Activated CD8-positive, alpha-beta memory T cell treated with anti-CD3 and anti-CD28 coated beads, Interleukin-2, amount 10 ng/mL, durations not matched to agents 7 days and 5 days (primary cell): ENCODE results near the gene EPDR1. TPM values are rescaled to one million over a fixed set of nuclear protein-coding genes. Genes with fewer than 3 reads are reported as not detected.
A peak's percentile ranks its signal among the peaks of the same experiment; 100 is the strongest.

Source experiments
- ATAC-seq: fragments of 150-1000 bp; cut with Tn5 transposase; one replicate; pipeline ENCODE4 v1.10.0; 2021; ENCODE audit warnings: moderate library complexity
- CTCF ChIA-PET: fragments of 350-600 bp; sonication (Branson Sonifier 250); formaldehyde crosslinking; loops from one replicate; lab custom pipeline; 2021; ENCODE audit warnings: antibody characterized with exemption; lab: Charles Lee
- DNase-seq: peaks from one replicate; pipeline ENCODE4 v3.0.0-alpha.2; 2020
- H3K27ac Mint-ChIP-seq: one replicate; pipeline ENCODE4 v1.8.0; 2021; ENCODE audit warnings: mild to moderate bottlenecking, mixed read lengths
- H3K27me3 Mint-ChIP-seq: one replicate; pipeline ENCODE4 v1.8.0; 2021; ENCODE audit warnings: mixed read lengths
- H3K36me3 Mint-ChIP-seq: one replicate; pipeline ENCODE4 v1.8.0; 2021; ENCODE audit warnings: mild to moderate bottlenecking, mixed read lengths
- H3K4me1 Mint-ChIP-seq: one replicate; pipeline ENCODE4 v1.8.0; 2021; ENCODE audit warnings: mixed read lengths
- H3K4me3 Mint-ChIP-seq: one replicate; pipeline ENCODE4 v1.8.0; 2021; ENCODE audit warnings: mild to moderate bottlenecking, moderate library complexity, mixed read lengths
- H3K9me3 Mint-ChIP-seq: one replicate; pipeline ENCODE4 v1.8.0; 2022; ENCODE audit warnings: low read depth, mixed read lengths
- total RNA-seq, 2 experiments: library from RNA; stranded (reverse); gene quantifications; one replicate each; pipeline ENCODE4 v1.2.3, GENCODE V29; 2021

The EPDR1 gene
- total RNA-seq, 2 experiments from 2014 or later = 0.93 to 1.1 TPM

DNA sequence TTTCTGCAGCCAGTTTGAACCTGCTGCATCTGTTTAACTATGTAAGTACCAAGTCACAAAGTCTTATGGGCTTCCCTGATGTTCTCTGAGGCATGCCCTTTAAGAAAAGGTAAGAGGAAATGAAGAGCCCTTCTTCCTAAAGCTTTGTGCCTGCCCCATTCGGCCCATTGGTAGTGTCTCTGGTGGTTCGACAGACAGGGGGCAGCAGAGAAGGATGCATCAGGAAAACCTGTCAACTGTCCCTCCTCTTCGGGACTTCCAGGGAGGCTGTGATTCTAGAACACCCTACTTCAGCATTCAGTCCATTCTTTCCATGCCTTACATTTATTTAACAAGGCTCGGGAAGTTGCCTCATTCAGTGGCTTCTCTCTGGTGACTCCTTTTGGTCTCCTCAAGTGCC lies 1.9 kb upstream of the EPDR1 start:
- CTCF ChIA-PET = interaction anchor here (1.0 to 1.9 kb wide), 5 partner anchors 11 to 450 kb away, joined by 3 to 6 read pairs (median 4); no protein-coding TSS in a partner anchor
- ATAC-seq = no peak

DNA sequence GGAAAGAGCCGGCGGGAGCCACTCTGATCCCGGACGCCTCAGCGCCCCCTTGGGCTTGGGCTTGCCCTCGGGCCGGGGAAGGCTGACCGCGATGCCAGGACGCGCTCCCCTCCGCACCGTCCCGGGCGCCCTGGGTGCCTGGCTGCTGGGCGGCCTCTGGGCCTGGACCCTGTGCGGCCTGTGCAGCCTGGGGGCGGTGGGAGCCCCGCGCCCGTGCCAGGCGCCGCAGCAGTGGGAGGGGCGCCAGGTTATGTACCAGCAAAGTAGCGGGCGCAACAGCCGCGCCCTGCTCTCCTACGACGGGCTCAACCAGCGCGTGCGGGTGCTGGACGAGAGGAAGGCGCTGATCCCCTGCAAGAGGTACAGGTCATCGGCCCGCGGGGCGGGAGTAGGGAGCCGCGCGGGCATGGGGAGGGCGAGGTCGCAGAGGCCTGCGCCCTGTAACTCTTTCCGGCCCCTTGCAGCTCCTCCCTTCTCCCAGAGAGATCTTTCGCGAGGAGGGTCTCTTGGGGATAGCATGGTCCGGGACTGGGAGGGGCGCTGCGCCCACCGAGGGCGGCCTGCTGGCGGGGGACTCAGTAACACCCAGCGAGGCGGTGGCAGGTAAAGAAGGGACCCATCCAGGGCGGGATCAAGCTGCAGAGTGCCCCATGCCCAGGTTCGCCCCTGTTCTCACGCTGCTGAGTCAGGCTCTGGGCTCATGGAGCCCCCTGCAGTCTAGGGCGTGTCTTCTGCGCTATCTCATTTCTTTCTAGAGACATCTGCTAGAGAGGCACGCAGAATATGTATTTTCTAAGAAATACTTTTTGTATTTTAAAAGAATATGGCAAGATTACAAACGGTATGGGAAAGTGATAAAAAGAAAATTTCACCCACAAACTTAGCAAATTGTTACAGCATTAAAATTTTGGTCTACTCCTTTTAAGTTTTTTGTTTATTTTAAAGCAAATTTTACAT lies 687 bp downstream of the EPDR1 start:
- Mint-ChIP-seq H3K4me1 (peaks cover 14% of the 10 kb centered on the region), H3K36me3 (no peaks in the 10 kb centered on the region), H3K4me3 (peak overlapping the region; percentile 62), H3K27me3 (peaks cover 63% of the 10 kb centered on the region), H3K27ac (no peak overlapping the region), H3K9me3 (no peaks in the 10 kb centered on the region)
- peak; percentile 68 for ATAC-seq
- CTCF ChIA-PET = no interaction called here
- DNase-seq = peak; percentile 45

More for the DNA sequence above, 1.9 kb upstream of the EPDR1 start:
- DNase-seq = no peak
- Mint-ChIP-seq H3K4me3 (no peak overlapping the region), H3K27me3 (peaks cover 78% of the 10 kb centered on the region), H3K4me1 (peaks cover 21% of the 10 kb centered on the region), H3K36me3 (no peaks in the 10 kb centered on the region), H3K27ac (no peak overlapping the region), H3K9me3 (no peaks in the 10 kb centered on the region)

DNA sequence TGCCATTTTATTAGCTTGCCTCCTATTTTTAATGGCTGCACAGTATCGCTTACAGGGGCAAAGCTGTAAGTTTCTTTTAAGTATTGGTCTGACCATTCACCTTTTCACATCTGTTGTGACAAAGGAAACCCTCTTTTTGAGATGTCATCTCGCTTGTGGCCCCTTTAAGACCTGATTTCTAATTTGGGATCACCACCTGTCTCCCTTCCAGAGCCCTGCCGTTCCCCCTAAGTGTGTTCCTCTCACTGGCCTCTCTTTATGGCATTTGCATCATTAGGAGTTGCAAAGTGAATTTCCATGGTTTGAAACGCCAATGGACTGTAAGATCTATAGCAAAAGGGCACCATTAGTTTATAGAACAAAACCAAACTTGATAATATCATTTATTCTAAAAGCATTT lies 1.4 kb downstream of the EPDR1 start:
- ATAC-seq = no peak
- no peak for DNase-seq
- CTCF ChIA-PET = no interaction called here
- Mint-ChIP-seq H3K4me1 (peaks cover 11% of the 10 kb centered on the region), H3K27ac (no peak overlapping the region), H3K4me3 (no peak overlapping the region), H3K36me3 (no peaks in the 10 kb centered on the region), H3K27me3 (peaks cover 57% of the 10 kb centered on the region), H3K9me3 (no peaks in the 10 kb centered on the region)

DNA sequence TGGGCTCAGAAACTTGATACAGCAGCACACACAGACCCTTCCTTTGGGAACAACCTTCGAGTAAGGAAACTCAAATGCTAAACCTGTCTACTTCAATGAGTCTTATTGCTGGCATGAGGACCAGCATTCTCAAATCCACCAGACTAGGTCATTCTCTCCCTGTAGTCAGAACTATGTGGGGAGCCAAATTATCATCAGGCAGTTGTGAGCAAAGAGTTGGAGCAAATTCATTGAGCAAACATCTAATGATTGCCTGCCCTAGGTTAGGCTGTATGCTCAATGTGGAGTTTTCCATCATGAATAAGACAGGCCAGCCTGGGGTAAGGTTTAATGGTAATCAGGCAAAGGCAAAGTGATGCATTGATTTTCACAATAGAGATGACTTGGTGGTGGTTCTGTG lies 3.6 kb downstream of the EPDR1 start:
- CTCF ChIA-PET = no interaction called here
- Mint-ChIP-seq H3K27ac (no peak overlapping the region), H3K27me3 (peaks cover 38% of the 10 kb centered on the region), H3K9me3 (no peaks in the 10 kb centered on the region), H3K4me3 (no peak overlapping the region), H3K36me3 (no peaks in the 10 kb centered on the region), H3K4me1 (peaks cover 8% of the 10 kb centered on the region)
- ATAC-seq = no peak
- no peak for DNase-seq

DNA sequence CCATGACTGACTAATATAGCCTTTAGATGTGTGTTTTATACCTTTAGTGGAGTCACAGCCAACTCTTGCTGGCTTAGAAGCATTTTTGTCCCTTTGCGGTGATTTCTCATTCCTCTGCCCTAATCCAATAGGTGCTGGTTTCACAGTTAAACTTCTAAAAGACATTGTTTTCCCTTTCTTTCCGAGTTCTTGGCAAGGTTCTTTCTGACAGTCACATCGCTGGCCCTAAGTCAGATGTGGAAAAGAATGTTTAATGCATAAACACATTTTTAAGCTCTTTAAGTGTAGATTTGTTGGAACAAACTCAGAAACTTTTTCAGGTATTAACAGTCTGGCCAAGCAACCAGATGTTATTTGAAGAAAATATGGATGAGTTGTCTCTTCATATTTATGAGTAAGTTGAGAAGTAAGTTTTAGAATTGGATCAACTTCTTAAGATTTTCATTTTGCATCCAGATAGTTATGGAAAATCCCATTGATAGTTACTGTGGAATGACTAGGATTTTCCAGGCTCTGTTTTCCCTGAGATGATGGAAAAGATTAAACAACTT lies 4.1 kb downstream of the EPDR1 start:
- Mint-ChIP-seq H3K36me3 (no peaks in the 10 kb centered on the region), H3K27ac (no peak overlapping the region), H3K9me3 (no peaks in the 10 kb centered on the region), H3K4me1 (peaks cover 8% of the 10 kb centered on the region), H3K27me3 (peaks cover 32% of the 10 kb centered on the region), H3K4me3 (no peak overlapping the region)
- no peak for DNase-seq
- CTCF ChIA-PET = no interaction called here
- ATAC-seq = no peak

DNA sequence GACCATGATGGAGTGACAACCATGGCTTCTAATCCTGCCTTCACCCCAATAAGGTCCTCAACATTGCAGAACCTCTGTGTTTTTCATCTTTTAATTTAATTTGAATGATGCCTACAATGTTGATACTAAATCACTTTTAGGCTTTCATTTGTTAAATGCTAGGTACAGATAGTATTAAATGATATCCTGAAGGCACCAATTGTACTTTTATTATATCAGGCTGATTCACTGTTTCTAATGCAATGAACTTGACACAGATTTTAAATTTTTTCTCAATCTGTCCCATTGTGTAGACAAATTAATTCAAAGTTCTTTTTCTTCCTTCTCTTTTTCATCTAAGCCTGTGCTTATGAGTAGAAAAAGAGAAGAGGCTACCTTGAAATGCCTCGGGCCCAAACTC lies 5.2 kb downstream of the EPDR1 start:
- Mint-ChIP-seq H3K27ac (no peak overlapping the region), H3K27me3 (peaks cover 22% of the 10 kb centered on the region), H3K4me3 (no peak overlapping the region), H3K4me1 (peaks cover 2% of the 10 kb centered on the region), H3K9me3 (no peaks in the 10 kb centered on the region), H3K36me3 (no peaks in the 10 kb centered on the region)
- CTCF ChIA-PET = no interaction called here
- DNase-seq (no peak), ATAC-seq (no peak)

DNA sequence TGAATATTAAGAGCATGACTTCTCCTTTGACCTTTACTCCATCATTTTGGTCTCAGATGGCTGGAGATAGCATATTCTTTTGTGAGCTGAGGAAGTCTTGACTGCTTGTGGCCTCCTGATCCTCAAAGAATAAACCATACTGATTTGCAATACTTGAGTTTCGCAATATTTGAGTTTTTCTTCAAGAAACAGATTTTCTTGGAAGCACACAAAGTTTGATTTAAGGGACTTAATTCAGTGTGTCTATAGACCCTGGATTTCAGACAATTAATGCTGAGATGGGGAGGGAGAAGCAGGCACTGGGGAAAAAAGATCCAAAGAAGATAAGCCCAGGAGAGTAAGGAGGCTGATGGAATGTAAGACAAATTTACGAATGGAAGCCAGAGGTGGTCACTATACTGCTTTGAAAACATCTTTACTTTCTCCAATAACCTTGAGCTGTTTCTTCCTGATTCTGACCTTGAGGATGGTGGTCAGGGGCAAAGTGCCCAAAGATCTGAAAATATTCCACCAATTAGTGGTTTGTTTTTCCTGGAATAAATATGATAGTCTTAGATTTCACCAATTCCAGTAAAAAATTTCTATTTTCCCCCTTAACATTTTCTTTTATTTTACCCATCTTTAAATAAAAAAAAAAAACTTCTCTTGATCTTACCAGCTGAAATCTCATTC lies 7.5 kb downstream of the EPDR1 start:
- Mint-ChIP-seq H3K4me1 (no peaks in the 10 kb centered on the region), H3K4me3 (no peak overlapping the region), H3K36me3 (no peaks in the 10 kb centered on the region), H3K9me3 (no peaks in the 10 kb centered on the region), H3K27me3 (peaks cover 13% of the 10 kb centered on the region), H3K27ac (no peak overlapping the region)
- CTCF ChIA-PET = no interaction called here
- ATAC-seq (no peak), DNase-seq (no peak)

DNA sequence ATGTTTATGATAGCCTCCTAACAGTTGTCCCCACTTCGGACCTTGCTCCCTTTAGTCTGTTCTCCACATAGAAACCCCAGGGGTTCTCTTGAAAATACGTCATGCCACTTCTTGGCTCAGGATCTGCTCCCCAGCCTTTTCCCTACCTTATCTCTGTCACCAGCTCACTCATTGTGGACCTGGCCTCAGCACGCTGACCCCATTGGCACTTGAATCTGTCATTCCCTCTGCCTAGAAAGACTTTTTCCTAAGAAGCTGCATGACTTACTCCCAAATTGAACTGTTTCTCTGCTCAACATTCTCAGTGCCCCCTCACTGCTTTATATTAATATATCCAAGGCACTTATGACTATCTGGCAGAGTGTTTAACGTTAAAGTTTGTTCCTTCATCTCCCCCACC lies 8.4 kb downstream of the EPDR1 start:
- no peak overlapping the region for H3K4me3 Mint-ChIP-seq
- no peaks in the 10 kb centered on the region for H3K9me3 Mint-ChIP-seq
- CTCF ChIA-PET = no interaction called here
- peaks cover 8% of the 10 kb centered on the region for H3K27me3 Mint-ChIP-seq
- no peaks in the 10 kb centered on the region for H3K4me1 Mint-ChIP-seq
- no peak overlapping the region for H3K27ac Mint-ChIP-seq
- no peaks in the 10 kb centered on the region for H3K36me3 Mint-ChIP-seq
- DNase-seq (no peak), ATAC-seq (no peak)

DNA sequence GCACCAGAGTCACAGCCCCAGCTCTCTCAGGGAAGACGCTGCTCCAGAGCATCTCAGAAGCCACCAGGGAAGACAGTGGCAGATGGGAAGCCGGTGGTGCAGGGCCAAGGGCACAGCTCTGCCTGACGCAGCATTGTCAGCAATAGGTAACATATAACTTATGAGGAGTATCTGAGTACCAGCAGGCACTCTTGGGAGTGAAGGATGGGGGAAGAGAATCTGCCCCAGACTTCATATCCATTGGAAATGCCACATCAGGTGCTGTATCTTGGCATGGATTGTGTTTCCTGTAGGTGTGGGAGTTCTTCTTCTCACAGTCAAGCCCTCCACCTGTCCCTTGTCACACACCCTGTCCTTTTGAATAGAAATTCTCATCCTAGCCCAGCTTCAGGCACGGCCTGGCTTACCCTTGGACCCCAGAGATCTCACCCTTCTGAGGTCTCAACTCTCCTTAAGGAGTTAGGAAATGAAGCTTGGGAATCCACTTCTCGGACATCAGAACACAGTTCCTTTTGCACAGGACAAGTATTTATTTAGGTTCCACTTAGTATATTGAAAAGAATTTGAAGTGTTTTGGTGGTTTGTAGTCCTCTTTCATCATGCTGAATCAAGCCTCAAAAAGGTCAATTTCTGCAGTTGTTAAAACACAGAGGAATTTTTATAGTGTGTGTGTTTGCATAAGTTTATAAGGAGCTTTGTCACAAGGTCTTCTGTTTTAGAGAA lies 9.9 kb downstream of the EPDR1 start:
- Mint-ChIP-seq H3K36me3 (no peaks in the 10 kb centered on the region), H3K27ac (no peak overlapping the region), H3K27me3 (peaks cover 3% of the 10 kb centered on the region), H3K4me3 (no peak overlapping the region), H3K4me1 (no peaks in the 10 kb centered on the region), H3K9me3 (no peaks in the 10 kb centered on the region)
- no peak for ATAC-seq
- CTCF ChIA-PET = interaction anchor here (0.7 kb wide), 1 partner anchor 160 kb away, joined by 3 read pairs; no protein-coding TSS in a partner anchor
- DNase-seq = no peak

DNA sequence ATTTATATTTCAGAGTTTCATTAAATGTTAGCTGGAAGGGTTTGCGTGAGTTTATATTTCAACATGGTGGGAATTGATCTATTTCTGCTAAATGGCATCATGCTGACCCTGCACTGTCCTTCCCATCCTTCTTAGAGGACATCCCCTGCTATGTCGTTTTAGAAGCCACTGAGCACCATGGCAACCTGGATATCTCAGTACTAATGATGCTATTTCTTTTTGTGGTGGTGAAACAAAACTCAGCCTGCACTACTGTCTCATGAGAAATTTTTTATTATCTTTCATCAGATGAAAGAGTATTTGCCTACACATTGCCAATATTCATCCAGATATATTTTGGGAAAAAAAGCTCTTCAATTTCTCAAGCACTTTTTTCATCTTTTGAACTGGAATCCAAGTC lies 12.1 kb downstream of the EPDR1 start:
- no peak overlapping the region for H3K27ac Mint-ChIP-seq
- CTCF ChIA-PET = no interaction called here

DNA sequence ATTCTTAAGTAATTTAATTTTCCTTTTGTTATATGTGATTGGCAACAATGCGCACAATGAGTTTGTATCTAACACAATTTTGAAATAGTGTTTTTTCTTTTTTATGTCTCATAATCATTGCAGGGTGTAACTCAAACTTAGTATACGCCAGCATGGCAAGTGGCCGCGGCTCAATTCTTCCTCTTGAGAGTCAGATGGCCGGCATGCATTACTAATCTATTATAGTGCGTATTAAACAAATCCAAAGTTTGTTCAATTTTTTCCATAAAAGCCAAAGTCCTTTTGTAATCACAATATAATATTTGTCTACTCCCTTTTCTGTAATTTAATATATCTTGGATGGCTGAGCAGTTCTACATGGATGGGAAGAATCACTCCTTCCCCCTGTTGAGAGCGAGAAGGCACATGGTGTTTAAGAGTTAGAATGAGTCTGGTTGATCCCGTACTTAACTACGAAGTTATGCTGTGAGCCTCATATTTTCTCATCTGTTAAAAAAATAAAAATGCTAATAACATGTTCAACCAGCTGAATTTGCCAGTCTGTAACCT lies 12.7 kb downstream of the EPDR1 start:
- peaks cover 3% of the 10 kb centered on the region for H3K9me3 Mint-ChIP-seq
- no peak for DNase-seq
- peaks cover 5% of the 10 kb centered on the region for H3K27me3 Mint-ChIP-seq
- no peak overlapping the region for H3K27ac Mint-ChIP-seq
- H3K4me3 Mint-ChIP-seq = no peak overlapping the region
- CTCF ChIA-PET = no interaction called here
- no peak for ATAC-seq
- no peaks in the 10 kb centered on the region for H3K36me3 Mint-ChIP-seq
- no peaks in the 10 kb centered on the region for H3K4me1 Mint-ChIP-seq

More for the DNA sequence above, 12.1 kb downstream of the EPDR1 start:
- Mint-ChIP-seq H3K36me3 (no peaks in the 10 kb centered on the region), H3K27me3 (peaks cover 5% of the 10 kb centered on the region), H3K4me3 (no peak overlapping the region), H3K4me1 (no peaks in the 10 kb centered on the region), H3K9me3 (peaks cover 3% of the 10 kb centered on the region)
- no peak for DNase-seq
- no peak for ATAC-seq

DNA sequence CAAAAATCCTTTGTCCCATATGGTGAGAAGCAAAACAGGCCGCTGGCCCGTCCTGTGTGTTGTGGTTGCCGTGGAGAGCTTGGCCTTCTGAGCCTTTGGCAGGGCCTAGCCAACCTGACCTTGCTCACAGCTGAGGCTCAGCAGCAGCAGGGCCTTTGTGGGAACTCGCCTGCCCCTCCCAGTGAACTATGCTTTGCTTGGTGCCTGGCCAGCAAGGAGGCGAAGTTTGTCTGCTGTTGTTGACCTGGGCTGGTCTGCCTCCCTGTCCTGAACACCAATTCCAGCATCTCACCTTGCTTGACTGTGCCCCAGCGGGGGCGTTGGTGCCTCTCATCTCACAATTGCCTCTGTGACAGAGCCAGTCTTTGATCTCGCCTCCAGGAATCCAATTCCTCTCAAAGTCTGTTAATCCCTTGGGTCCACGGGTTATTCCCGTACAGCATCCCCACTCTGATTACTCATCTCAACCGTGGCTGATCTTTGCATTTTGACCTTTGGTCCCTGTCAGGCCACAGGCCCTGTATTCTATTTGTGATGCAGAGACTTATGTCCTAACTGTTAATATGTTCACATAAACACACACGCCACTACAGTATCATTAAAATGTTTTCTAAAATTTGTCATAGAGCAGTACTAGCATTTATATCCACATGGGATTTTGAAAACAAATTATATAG lies 22.6 kb downstream of the EPDR1 start:
- CTCF ChIA-PET = no interaction called here

More for the DNA sequence above, 22.6 kb downstream of the EPDR1 start:
- no peak overlapping the region for H3K27ac Mint-ChIP-seq
- no peaks in the 10 kb centered on the region for H3K9me3 Mint-ChIP-seq
- no peak overlapping the region for H3K4me3 Mint-ChIP-seq
- no peak for ATAC-seq
- no peaks in the 10 kb centered on the region for H3K4me1 Mint-ChIP-seq
- no peak for DNase-seq
- H3K27me3 Mint-ChIP-seq = peaks cover 2% of the 10 kb centered on the region
- H3K36me3 Mint-ChIP-seq = no peaks in the 10 kb centered on the region
